ENCODE measurements around the gene CEP72.
"Not testable (repeated sequence)": the region's sequence is repeated elsewhere in the genome, so short reads cannot be mapped to it uniquely, and the experiment has no call there.

CEP72 gene

GRCh38 chr5:600886-601541, 11.1 kb upstream of the CEP72 start:
- DNase-seq, result no peak

DNA sequence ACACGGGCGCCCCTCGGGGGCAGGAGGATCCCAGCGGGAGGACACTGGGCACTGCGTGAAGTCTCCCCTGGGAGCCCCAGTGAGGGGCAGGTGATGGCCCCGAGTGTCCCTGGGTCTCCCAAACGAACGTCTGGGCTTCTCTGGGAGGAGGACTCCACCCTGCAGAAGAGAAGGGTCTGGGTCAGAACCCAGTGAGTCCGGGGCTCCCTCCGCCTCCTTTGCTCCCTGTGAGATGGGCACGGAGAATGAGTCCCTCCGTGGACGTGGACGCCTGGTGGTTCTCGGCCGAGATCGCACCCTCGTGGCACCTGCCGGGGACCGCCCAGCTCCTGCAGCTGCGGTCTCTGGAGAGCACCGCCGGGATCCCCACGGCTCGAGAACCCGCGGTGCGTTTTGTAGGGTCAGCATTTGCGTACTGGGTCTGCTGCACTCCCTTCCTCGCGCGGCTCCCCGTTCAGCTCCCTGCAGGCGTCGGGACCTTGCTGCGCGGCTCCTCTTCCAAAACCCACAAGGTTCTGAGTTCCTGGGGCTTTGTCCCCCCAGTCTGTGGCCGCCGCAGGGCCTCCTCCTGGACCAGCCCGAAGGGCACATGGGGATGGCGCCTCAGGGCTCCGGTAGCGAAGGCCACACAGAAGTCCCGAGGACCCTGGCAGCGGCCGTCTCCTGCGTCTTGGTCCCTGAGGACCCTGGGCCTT, 10.2 kb upstream of the CEP72 start:
- no peak for DNase-seq

DNA sequence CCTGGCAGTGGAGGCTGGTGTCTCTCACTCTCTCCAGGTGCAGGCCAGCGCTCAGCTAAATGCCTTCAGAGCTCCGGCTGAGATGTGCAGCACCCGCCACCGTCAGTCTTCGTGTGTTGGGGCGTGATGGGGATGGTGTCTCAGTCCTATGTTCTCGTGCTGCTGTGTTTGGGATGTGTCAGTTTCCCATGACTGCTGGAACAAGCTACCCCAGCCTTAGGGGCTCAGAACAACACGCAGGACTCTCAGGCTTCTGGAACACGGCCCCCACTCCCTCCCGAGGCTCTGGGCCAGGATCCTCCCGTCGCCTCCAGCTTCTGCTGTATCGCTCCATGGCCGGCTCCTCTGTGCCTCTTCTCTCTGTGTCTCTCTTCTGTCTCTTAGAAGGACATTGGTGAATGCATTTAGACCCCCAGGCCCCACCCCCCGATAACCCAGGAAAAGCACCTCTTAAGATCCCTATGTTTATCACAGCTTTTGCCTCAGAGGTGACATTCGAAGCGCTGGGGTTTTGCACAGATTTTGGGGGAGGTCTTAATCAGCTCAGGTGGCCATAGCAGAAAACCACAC, 9.6 kb upstream of the CEP72 start:
- DNase-seq, result no peak

DNA sequence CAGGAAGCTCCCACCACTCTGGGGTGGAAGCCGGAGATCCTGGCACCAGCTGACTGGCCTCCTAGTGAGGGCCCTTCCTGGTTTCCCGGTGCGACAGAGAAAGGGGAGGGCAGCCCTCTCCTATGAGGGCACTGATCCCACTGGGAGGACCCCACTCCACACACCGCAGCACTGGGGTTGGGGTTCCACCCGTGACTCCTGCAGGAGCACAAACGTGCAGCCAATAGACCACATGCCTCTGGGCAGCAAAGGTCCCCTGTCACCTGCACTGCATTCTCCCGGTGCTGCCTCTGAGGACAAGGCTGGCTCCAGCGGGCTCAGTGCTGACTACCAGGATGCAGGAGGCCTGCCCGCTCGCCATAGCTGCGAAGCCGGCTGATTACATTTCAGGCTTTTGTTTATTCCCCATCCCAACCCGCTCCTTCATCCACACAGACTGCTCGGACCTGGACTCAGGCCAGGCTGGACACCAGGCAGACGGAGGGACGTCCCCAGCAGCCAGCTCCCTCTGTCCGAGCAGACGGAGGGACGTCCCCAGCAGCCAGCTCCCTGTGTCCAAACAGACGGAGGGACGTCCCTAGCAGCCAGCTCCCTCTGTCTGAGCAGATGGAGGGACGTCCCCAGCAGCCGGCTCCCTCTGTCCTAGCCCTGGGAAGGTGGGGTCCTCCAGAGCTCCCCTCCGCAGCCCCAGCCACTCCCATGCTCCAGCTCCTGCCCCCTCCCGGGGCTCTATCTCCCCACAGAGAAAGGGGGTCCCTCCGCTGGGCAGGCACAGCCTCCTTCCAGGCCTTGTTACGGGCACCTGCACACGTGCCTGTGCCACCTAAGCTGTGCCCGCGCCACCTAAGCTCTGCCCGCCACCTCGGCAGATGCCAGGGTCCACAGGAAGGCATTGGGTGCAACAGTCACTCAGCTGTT, 8.8 kb upstream of the CEP72 start:
- DNase-seq, result no peak

DNA sequence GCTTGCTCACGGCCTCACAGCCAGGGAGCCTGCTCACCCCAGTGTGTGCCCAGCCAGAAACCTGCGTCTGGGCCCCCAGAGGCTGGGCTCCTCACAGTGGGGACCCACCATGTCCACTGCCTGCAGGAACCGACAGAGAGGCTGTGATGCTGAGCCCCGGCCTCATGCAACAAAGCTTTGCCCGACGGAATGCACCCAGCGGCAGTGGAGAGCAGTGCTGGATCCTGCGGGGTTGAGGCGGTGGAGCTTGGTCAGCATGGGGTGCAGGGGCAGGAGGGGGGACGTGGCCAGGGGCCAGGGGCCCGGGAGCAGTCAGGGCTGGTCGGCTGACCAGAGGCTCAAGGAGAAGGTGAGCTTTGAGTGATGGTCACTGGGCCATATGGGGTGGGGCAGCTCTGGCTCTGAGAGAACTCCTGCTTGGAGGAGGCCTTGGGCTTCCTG, 7.7 kb upstream of the CEP72 start:
- DNase-seq, result no peak

GRCh38 chr5:605090-605489, 7.0 kb upstream of the CEP72 start:
- DNase-seq, result not testable (repeated sequence)

DNA sequence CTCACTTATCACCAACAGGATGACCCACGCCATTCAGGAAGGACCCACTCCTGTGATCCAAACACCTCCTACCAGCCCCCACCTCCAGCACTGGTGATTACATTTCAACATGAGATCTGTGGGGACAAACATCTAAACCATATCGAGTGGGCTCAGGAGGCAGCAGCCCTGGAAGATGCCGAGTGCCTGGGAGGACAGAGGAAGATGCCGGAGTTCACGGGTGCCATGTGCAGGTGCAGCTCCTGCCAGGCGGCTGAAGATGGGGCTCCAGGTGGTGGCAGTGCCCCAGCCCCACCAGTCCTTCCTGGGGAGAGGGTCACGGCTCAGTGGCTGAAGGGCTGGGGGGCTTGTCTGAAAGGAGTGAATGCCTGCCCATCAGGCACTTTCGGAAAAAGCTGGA, 6.1 kb upstream of the CEP72 start:
- DNase-seq, result no peak

- no peak for DNase-seq
Observed at GRCh38 chr5:606526-607399, 5.4 kb upstream of the CEP72 start.

DNA sequence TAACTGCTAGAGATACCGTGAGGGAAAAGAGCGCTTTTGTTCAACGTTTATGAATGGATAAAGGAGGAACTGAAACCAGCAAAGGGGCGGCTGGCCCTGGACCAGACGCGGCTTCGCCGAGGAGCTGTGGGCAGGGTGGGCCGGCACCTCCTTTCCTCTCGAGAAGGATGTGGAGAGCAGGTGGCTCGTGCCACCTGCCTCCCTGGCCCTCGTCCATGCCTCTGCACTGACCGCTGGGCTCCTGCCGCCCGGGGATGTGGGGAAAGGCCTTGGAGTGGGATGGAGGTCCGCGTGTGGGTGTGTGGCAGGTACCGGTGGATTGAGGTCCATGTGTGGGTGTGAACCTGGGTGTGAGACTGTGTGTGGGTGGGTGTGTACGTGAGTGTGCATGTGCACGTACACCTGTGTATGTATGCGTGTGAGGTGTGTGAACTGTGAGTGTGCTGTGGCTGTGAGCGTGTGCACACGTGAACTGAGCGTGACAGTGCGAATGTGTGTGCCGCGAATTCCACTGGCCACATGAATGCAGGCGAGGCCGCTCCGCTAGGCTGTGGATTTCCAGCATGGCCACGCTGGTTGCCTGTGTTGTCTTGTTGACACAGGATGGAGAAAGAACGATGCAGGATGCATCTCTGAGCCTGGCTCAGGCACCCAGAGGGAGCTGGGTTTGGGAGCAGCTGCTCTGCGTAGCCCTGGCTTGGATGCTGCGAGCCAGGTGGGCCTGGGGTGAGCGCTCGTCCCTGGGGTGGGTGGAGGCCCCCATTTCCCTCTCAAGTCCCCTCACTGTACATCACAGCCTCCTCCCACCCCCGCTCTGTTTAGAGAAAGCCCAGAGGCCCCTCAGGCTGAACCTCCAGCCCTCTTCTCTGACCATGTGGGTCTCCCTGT, 4.4 kb upstream of the CEP72 start:
- no peak for DNase-seq

GRCh38 chr5:608429-609370, 3.4 kb upstream of the CEP72 start:
- no peak for DNase-seq

DNA sequence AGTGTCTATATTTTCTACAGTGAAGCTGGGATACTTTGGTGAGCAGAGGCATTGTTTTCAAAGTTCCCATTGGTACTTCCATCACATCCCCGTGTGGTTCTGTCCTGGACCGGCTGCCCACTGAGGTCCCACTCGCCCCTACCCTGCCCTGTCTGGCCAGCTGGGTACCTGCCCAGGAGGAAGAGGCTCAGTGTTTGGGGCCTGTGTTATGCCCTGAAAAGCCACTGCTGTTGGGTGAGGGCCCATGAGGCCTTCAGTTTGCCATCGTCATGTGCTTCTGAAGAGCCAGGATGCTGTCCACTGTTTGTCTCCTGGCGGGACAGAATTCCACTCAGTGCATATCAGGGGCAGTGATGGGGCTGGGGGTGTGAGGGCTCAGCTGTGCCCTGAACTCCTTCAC, 2.6 kb upstream of the CEP72 start:
- no peak for DNase-seq

- DNase-seq, result no peak
Observed at GRCh38 chr5:610011-610743, 2.0 kb upstream of the CEP72 start.

DNA sequence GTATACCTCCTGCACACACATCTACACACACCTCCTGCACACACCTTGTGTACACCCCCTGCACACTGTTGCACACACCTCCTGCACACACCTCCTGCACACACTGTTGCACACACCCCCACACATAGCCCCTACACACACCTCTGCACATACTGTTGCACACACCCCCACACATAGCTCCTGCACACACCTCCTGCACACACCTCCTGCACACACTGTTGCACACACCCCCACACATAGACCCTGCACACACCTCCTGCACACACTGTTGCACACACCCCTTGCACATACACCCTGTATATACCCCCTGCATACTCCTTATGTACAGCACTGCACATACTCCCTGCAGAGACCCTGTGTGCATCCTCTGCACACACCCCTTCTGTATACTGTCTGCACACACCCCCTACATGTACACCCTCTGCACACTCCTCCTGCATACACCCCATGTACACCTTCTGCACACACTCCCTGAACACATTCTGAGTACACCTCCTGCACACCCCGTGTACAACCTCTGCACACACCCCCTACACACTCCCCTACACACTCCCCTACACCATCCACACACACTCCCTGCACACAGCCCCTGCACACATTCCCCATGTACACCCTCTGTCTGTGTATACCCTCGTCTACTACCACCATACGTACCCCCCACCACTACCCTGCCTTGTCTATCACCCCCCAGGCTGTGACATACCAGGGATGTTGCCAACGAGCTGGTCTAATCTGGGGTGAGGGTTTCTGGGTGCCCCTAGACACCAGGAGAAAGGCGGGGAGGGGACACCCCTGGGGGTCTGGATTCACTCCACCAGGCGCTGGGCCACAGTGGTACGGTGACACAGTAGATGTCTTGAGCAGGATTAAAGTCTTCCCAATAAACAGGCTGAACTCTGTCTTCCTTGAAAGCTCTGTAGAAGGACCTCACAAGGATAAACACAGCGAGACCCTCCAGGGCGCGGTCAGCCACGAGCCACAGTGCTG, 1.1 kb upstream of the CEP72 start:
- DNase-seq, result no peak

DNA sequence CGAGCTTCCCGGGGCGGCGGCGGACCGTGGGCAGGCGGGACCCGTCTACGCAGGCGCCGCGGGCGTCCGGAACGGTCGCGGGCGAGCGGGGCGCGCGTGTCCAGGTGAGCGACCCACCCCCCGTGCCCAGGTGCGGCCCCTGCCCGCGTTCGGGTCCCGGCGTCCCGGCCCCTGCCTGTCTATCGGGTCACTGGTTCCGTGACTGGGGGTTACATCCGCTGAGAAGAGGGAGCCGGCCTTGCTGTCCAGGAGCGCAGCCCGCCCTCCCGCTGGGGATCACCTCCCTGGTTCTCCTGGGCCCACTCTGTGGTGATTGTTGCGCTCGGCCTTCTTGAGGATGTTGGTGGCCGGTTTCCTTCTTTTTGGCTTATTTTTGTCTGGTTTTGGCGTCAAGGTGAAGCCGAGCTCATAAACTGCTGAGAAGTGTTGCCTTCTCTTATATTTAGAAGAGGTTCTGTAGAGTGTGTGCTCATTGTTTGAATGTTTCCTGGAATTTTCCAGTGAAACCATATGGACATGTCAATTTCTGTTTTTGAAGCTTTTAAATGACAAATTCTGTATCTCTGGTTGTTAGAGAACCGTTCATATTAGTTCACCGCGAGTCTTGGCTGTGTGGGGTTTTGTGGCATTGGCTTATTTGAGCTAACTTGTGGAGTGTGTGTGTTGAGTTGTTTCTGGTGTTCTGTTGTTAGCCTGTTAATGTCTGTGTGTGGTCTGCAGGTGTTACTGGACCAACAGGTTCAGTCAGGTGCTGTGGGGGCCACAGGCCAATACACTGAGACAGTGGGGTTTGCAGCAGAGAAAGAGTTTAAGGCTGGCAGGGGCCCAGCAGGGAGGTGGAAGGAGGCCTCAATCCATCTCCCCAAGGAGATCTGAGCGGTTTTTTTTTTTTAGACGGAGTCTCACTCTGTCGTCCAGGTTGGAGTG, 621 bp downstream of the CEP72 start:
- peak; percentile 5 for DNase-seq

GRCh38 chr5:616484-617039, 4.4 kb downstream of the CEP72 start:
- no peak for DNase-seq

- DNase-seq, result no peak
Observed at GRCh38 chr5:617896-618295, 5.8 kb downstream of the CEP72 start.

DNA sequence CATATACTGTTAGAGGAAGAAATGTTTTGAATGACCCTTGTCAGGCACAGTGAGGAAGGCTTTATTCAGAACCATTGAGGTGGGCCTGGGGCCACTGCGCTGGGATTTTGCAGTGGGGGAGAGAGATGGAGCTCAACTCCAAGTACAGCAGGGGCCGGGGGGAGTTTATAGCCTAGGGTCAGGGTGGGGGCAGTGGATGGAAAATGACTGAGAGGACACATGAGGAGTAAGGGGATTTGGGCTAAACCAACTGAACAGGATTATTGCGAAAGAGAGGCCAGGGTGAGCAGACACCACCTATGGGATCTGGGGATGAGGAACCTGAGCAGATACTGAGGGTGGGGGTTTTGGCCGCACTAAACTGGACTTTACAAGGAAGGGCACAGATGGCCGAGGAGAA, 6.3 kb downstream of the CEP72 start:
- DNase-seq, result no peak

All from NCI-H446 treated with DMSO at 0.1 percent for 48 hours (cell line).